GM18870 (cell line): ENCODE results near the gene MMS19.
"Not testable (repeated sequence)": the region's sequence is repeated elsewhere in the genome, so short reads cannot be mapped to it uniquely, and the experiment has no call there.

Experiments
- ATAC-seq: cut with Tn5 transposase; IDR thresholded peaks from one replicate; pipeline ENCODE4 v1.9.1; 2021; ENCODE audit warnings: moderate library complexity; ENCODE audit not compliant: unreplicated experiment

Gene MMS19

DNA sequence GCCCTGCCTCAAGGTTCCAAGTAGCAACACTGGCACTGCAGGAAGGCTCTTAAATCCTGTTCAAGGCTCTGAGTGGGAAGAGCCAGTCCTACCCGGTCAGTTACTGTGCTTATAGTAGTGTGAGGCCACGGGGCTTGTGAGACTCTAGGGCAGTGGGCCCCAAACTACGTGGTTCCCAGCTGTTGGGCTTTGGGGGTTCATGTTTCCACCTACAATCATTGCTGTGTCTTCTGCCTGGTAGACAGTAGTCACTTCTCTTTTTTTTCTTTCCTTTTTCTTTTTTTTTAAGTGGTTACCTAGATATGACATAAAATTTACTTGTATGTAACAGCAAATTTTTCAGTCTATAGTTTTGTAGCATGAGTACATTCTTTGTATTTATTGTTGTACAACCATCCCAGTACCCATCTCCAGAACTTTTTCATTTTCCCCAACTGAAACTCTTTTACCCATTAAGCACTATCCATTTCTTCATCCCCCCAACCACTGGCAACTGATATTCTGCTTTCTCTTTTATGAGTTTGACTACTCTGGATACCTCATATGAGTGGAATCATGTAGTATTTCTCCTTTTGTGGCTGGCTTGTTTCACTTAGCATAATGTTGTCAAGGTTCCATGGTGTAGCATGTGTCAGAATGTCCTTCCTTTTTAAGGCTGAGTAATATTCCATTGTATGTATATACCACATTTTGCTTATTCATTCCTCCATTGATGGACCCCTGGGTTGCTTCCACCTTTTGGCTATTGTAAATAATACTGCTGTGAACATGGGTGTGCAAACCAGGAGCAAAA lies 8.2 kb upstream of the MMS19 start:
- no peak for ATAC-seq

DNA sequence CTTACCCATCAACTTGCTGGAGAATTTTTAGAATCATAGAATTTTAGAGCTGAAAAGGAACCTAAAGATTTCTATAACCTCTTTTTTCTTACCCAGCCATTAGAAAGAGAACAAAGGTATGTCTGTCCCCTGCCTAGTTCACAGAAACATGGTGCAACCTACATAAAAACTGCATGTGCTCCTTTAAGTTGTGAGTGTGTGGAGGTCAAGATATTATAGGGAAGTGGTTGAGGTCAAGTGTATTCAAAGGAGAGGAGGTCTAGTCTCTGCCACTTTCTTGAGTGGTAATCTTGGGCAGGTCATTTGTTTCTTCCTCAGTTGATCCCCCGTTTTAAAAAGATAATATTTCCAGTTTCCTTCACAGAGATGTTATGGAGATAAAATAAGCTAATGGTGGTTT lies 6.9 kb upstream of the MMS19 start:
- no peak for ATAC-seq

DNA sequence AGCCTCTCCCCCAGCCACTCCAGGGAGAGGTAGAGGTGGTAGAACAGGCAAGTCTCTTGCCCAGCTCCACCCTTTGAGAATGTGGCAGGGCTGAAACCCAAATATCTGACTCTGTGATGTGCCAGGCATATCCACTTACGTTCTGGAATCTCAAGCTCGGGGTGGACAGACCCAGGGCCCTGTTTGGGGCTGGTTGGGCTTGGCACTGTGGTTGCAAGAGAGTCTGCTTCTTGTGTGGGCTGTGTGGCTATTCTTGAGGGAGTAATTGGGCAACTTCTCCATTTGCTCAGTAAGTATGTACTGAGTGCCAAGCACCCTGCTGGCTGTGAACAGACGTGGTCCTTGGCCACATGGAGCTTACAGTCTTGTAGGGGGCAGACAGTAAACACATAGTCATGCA lies 5.2 kb upstream of the MMS19 start:
- no peak for ATAC-seq

DNA sequence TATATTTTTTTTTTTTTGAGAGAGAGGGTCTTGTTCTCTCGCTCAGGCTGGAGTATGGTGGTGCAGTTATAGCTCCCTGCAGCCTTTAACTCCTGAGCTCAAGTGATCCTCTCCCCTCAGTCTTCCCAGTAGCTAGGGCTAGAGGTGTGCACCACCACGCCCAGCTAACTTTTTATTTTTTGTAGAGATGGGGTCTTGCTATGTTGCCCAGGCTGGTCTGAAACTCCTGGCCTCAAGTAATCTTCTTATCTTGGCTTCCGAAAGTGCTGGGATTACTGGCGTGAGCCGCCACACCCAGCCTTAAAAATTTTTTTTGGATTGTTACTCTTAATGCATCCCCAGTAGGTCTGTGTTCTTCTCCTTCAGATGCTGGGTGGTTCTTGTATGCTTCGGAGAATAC lies 4.7 kb upstream of the MMS19 start:
- ATAC-seq, result no peak

DNA sequence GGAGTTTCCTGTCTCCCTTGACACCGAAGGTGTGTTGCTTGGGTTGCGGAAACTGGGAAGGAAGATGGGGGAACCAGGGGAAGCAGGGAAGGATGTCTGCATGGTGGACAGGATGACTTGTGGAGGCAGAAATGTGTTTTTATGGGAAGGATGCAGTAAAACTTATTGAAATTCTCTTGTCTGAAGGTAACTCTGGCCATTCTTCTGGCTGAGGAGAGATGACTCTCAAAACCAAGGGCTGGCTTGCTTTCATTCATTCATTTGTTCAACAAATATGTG lies 2.0 kb upstream of the MMS19 start:
- no peak for ATAC-seq

DNA sequence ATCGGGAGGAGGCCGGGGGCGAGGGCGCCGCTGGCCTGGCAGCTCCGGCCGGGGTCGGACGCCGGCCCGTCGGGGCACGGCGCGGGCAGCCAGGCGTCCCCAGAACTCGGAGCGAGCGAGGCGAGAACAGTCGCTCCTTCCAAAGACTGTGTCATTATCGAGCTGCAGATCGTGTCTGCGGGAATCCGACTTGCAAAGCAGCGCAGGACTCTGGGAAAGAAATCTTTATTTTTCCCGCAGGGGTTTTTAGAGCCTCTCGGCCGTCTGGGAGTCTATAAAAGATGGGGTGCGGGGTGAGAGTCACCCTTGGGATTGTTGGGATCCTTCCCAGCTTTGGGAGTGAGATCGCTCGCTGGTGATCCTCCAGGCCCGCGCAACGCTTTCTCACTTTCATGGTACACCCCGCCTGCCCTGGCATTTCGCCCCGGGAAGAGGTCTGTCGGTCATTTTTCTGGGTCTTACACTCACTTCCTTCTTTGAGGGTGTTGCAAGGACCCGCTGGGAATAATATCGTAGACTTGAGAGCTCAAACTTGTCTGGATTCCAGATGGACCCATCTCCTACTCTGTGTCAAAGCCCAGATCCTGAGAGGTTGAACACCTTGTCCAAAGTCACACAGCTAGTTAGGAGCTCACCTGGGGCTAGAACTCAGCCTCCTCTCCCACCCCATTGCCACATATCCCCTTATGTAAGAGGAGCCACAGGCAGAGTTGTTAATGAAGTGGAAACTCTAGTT lies 1.5 kb upstream of the MMS19 start:
- ATAC-seq, result no peak

DNA sequence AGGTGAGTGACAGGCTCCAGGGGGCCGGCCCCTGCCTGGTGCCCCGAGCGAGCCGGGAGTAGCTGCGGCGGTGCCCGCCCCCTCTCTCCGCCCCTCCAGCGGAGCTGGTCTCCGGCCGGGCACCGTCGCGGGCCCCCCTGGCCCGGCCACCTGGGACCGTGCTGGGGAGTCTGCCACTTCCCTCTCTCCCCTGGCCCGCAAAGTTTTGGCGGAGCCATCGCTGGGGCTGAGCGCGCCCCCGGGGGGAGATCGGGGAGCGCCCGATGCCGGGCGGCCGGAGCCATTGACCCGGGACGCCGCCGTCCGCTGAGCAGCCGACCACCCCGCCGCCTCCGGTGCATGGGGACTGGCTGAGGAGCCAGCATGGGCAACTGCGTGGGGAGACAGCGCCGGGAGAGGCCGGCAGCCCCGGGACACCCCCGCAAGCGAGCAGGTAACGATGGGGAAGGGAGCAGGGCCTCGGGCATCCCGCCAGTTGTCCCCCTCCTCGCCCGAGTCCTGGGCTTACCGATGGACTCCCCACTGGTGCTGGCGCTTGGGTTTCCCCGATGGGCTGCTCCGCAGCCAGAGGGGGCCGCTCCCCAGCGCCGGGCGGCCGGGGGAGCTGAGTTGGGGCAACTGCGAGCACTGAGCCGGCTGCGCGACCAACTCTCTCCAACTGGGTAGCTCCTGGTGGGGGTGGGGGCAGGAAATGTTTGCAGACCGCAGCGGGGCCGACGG lies 779 bp upstream of the MMS19 start, which contains the start of gene UBTD1:
Gene UBTD1 (plus strand): TSS at position 84 of the 720 bp plus-strand sequence. CDS start 280 bp downstream, at position 364.
- ATAC-seq, result peak; percentile 7

DNA sequence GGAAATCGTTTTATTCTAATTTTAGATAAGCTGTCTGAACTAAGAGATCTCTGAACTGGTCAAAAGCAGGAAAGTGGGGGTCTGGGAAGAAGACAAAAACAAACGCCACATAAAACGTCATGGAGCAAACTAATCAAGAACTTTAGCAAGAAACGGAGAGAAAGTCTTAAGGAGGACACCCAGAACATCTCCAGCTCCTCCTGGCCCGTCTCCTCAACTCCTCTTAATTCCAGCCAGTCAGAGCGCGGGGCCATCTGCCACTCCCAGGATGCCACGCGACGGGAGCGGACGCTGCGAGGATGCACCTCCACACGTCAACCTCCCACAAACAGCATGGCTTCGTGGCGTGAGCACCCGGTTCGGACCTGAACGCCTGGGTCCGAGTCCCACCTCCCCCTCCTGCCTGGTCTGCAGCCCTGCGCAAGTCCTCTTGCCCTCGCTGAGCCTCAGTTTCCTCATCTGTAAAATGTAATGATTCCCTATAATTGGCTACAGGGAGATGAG lies 598 bp downstream of the MMS19 start:
- no peak for ATAC-seq

DNA sequence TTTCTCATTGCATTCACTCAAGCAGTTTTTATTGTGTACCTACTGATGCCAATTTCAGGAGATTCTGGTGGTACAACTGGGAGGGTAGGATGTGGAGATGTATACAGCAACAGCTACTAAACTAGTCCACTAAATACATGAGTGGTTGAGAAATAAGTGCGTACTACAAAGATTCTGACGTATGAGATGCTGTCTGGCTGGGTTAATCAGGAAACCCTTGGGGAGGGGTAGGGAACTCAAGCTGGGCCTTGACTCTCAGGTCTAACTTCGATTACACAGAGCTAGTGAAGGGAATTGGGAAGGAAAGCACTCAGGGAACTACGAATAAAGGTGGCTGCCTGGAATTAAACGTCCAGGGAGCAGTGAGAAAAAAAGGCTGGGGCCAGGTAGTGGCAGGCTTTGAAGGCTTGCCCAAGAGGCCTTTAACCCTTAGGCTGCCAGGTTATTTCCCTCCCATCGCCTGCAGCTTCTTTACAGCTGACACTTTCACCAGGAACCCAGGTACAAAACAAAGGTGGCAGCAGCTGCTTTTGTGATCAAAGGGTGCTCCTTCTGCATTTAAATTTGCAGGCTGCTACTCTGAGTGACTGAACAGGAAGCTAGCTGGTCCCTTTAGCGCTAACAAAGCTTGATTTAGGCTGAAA lies 3.2 kb downstream of the MMS19 start:
- no peak for ATAC-seq

DNA sequence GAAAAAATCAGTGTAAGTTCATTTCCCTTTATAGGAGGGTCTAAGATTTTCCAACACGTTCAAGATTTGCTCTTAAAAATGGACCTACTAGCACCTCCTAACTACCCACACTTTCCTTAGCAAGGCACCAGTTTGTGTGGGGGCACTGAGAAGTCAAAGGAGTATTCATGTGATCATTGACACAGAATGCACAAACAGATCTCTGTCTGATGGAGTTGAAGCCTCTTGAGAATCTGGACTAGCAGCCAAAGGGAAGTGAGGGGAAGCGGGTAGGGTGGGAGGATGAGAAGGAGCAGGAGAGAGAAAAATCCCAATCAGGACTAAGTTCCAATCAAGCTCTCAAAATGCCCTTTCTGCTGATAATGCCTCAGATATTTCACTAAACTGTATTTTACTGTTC lies 4.1 kb downstream of the MMS19 start:
- ATAC-seq, result no peak

DNA sequence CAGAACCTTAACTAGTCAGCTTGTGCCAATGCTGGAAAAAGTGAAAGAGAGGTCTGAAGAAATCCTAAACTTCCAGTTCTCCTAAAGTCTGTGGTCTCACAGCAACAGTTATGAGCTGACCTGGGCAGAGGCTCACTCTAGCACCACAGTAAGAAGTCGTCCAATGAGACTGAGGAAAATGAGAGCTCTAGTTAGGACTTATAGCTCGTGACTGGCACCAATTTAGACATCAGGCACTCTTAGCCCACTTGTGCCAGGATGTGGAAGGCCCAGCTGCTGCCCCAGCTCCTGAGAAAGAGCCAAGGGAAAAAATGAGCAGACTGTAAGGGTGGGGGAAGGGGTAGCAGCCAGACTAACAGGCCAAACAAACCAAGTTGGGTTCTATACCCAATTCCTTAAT lies 7.6 kb downstream of the MMS19 start:
- ATAC-seq, result no peak

DNA sequence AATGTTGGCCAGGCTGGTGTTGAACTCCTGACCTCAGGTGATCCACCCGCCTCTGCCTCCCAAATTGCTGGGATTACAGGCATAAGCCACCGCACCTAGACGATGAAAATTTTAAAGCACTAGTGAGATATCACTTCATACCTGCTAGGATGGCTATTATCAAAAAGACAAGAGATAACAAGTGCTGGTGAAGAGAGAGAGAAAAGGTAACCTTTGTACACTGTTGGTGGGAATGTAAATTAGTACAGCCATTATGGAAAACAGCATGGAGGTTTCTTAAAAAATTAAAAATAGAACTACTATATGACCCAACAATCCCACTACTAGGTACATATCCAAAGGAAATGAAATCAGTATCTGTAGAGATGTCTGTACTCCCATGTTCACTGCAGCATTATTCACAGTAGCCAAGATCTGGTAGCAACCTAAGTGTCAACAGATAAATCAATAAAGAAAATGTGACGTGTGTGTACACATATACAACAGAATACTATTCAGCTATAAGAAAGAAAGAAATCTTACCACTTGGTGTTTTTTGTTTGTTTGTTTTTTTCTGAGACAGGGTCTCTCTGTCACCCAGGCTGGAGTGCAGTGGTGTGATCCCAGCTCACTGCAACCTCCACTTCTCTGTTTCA lies 12.5 kb downstream of the MMS19 start:
- no peak for ATAC-seq

DNA sequence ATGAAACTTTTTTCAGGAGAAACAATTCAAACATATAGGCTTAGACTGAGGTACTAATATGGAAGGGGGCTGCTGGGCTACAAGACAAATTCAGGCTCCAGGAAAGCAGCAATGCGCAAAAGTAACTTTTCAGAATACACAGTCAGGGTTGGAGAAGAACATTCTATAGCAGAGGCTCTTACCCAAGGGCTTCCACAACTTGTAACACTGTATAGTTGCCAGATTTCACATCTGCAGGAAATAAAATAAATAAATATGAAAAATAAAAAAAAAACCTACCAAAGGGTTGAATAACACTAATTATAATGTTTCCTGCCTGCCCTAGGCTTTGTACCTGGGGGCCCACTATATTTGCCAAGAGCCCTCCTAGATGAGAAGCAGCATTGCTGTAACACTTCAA lies 14.3 kb downstream of the MMS19 start:
- ATAC-seq, result no peak

DNA sequence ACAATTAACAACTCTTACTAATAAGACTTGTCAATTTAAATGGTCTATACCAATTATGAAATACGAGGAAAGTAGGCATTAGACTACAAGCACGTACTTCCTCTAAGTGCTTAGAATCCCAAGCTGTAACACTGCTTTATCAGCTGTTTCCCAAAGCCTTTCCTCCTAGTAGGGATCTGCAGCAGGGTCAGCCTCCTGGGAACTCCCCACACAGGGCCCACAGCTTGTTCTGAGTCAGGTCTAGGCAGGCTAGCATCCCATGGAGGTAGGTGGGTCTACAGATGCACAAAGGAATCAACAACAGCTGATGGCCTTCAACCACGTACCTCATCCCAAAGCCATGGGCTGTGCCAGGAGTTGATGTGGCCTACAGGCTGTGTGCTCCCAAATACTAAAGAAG lies 14.7 kb downstream of the MMS19 start:
- no peak for ATAC-seq

DNA sequence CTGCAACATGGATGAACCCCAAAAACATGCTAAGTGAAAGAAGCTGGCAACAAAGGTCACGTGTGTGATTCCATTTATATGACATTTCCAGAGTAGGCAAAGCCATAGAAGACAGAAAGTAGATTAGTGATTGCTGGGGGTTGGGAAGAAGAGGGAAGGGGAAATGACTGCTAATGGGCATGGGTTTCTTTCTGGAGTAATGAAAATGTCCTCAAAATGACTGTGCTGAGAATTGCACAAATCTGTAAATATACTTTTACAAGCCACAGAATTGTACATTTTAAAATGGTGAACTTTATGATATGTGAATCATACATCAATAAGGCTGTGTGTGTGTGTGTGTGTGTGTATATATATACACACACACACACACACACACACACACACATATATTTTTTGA lies 15.8 kb downstream of the MMS19 start:
- ATAC-seq, result no peak

DNA sequence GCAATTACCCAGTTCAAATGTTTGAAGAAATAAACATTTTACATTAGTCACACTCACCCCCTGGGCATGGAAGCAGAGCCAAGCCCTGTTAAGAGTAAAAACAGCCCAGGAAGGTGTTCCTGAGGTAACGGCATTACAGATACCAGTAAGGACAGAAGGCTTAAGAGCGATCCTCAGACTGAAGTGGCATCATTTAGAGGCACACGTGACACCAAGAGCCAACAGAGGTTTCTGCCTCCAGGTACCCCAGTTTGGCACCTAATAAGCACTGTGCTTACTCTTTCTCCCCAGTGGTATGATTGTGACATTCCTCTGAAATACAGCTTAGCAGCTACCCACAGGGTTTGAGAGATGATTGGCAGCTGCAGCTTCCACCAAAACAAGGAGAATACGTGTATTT lies 17.2 kb downstream of the MMS19 start:
- no peak for ATAC-seq

DNA sequence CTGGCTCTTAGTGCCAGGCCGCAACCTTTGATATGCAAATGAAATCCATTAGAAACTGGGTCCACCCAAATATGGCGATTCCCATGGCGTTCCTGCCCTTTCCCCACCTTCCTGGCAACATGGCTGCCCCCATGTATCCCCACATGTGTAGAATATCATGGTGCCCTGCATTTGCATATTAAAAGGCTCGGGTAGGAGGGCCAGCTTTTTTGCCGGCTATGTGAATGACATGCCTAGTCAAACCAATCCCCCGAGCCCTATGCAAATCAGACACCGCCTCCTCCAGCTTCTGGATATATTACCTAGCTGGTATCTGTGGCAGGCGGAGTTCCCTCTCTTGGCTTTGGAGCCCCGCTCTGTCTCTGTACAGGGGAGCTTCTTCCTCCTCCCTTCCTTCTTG lies 18.3 kb downstream of the MMS19 start:
- ATAC-seq, result no peak

DNA sequence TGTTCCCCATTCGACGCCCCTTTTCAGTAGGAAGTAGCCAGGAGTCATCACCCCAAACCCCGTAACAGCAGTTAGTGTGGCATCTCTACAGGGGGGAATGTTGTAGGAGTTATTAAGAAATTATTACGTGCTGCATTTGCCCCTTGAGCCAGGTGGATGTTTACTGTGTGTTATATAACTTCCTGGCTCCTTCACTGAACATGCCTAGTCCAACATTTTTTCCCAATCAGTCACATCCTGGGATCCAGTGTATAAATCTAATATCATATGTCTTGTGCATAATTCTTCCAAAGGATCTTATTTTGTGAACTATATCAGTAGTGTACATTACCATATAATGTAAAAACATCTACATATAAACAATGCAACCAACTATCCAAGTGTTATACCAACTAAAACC lies 18.8 kb downstream of the MMS19 start:
- ATAC-seq, result not testable (repeated sequence)

DNA sequence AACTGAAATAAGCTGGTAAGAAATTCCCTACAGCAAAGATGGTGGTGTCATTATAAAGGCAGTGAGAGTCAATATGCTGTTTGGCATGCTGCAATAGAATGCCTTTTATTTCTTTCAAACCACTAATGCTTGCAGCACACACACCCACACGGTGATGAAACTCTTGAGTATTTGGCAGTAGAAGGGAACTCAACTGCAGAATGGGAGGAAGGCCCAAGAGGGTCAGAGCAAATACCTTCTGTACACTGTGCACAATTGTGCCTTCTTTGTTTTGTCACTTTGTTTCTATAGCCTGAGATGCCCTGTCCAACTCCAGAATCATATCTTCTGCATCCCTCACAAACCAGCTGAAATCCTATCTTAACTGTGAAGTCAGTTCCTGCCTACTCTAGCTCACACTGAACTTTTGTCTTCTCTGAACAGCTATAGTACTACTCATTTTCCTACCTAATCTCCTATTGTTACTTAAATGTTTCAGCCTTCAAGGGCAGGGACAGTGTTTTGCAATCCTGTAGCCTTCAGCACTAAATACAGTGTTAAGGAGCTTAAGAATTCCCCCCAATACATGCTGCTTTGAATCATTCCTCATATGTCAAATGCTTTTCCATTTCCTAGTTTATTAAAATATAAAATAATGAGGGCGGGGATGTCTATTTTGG lies 22.2 kb downstream of the MMS19 start:
- no peak for ATAC-seq

DNA sequence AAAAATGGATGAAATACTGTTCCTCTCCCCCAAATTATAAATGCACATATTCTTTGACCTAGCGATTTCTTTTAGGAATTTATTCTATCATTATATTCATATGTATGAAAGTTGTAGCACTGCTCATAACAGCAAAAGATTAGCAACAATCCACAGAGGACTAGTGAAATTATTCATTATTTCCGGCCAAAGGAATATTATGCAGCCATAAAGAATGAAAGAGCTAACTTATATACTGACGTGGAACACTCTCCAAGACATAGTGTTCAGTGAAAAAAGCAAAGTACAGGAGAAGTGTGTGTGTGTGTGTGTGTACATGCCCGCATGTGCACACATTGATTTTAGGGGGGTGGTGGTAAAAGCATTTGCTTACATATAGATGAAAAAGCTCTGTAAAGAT lies 23.3 kb downstream of the MMS19 start:
- ATAC-seq, result no peak
